HEK293 (cell line): ENCODE measurements around the gene CAPN13.
A peak's percentile ranks its signal among the peaks of the same experiment; 100 is the strongest.

Experiments used
- CTCF ChIA-PET: fragments of 350-600 bp; formaldehyde crosslinking; extraction: SDS; loops from one replicate; lab custom pipeline; 2021; ENCODE audit warnings: antibody characterized with exemption; lab: Yijun Ruan, JAX
- POLR2A ChIA-PET: fragments of 300-600 bp; formaldehyde crosslinking; extraction: SDS; loops from one replicate; lab custom pipeline; 2020; ENCODE audit warnings: antibody characterized with exemption, inconsistent platforms; lab: Yijun Ruan, JAX
- H3K27ac ChIP-seq: fragments of 200-500 bp; sonication (Bioruptor generic); 2 replicates; pipeline ENCODE4 v1.5.1; 2014; ENCODE audit warnings: low read depth, low read length, control low read depth, inconsistent platforms; ENCODE audit errors: extremely low read depth
- H3K36me3 ChIP-seq, 2 experiments: fragments of 200-500 bp in 1 of 2; sonication (Bioruptor generic) in 1 of 2; 1 replicate in 1 of 2; 2 replicates in 1 of 2; pipeline ENCODE4 v1.5.1; 2014 to 2017; ENCODE audit warnings: inconsistent platforms in 2 of 2, low read length in 2 of 2; ENCODE audit not compliant: control insufficient read depth in 2 of 2, insufficient read depth in 1 of 2
- H3K4me1 ChIP-seq: fragments of 200-500 bp; sonication (Bioruptor generic); 2 replicates; pipeline ENCODE4 v1.5.1; 2014; ENCODE audit warnings: mild to moderate bottlenecking, low read length, inconsistent platforms; ENCODE audit not compliant: control insufficient read depth, insufficient read depth
- H3K4me3 ChIP-seq: 2 replicates; pipeline ENCODE4 v1.5.1; 2011; ENCODE audit warnings: low read depth, mild to moderate bottlenecking, control low read depth, low read length, moderate library complexity
- H3K9me3 ChIP-seq: fragments of 200-500 bp; sonication (Bioruptor generic); 2 replicates; pipeline ENCODE4 v1.5.1; 2014; ENCODE audit warnings: low read depth, low read length, inconsistent platforms; ENCODE audit not compliant: control insufficient read depth, insufficient read depth
- KLF16 ChIP-seq: fragments of 450-650 bp; formaldehyde crosslinking; IDR thresholded peaks from 2 replicates; pipeline ENCODE4 v1.5.1; 2017; ENCODE audit warnings: missing biosample characterization, missing genetic modification characterization
- REPIN1 ChIP-seq: fragments of 450-650 bp; formaldehyde crosslinking; IDR thresholded peaks from 2 replicates; pipeline ENCODE4 v1.5.1; 2017; ENCODE audit warnings: missing biosample characterization, missing genetic modification characterization, low read depth
- ZBTB48 ChIP-seq: fragments of 450-650 bp; formaldehyde crosslinking; IDR thresholded peaks from 2 replicates; pipeline ENCODE4 v1.5.1; 2016; ENCODE audit warnings: missing biosample characterization, missing genetic modification characterization
- ZBTB8A ChIP-seq: fragments of 450-650 bp; formaldehyde crosslinking; IDR thresholded peaks from 2 replicates; pipeline ENCODE4 v1.5.1; 2016; ENCODE audit warnings: missing biosample characterization, missing genetic modification characterization
- ZIC2 ChIP-seq: fragments of 450-650 bp; formaldehyde crosslinking; IDR thresholded peaks from 2 replicates; pipeline ENCODE4 v1.5.1; 2016; ENCODE audit warnings: missing biosample characterization, missing genetic modification characterization
- ZNF184 ChIP-seq: fragments of 450-650 bp; IDR thresholded peaks from 2 replicates; pipeline ENCODE4 v1.5.1; 2018; ENCODE audit warnings: missing biosample characterization, mild to moderate bottlenecking, missing genetic modification characterization
- ZNF24 ChIP-seq: fragments of 450-650 bp; formaldehyde crosslinking; IDR thresholded peaks from 2 replicates; pipeline ENCODE4 v1.5.1; 2016; ENCODE audit warnings: missing biosample characterization, missing genetic modification characterization
- ZNF350 ChIP-seq: fragments of 450-650 bp; formaldehyde crosslinking; IDR thresholded peaks from 2 replicates; pipeline ENCODE4 v1.5.0; 2017; ENCODE audit warnings: missing biosample characterization, mild to moderate bottlenecking, missing genetic modification characterization
- ZNF433 ChIP-seq: fragments of 450-650 bp; formaldehyde crosslinking; IDR thresholded peaks from 2 replicates; pipeline ENCODE4 v1.5.1; 2016; ENCODE audit warnings: missing biosample characterization, missing genetic modification characterization, low read depth
- ZNF501 ChIP-seq: fragments of 450-650 bp; formaldehyde crosslinking; IDR thresholded peaks from 2 replicates; pipeline ENCODE4 v1.5.1; 2016; ENCODE audit warnings: missing biosample characterization, missing genetic modification characterization
- ZNF558 ChIP-seq: fragments of 450-650 bp; formaldehyde crosslinking; IDR thresholded peaks from 2 replicates; pipeline ENCODE4 v1.5.1; 2016; ENCODE audit warnings: missing biosample characterization, missing genetic modification characterization
- ZNF571 ChIP-seq: fragments of 450-650 bp; formaldehyde crosslinking; IDR thresholded peaks from 2 replicates; pipeline ENCODE4 v1.5.0; 2017; ENCODE audit warnings: missing biosample characterization, missing genetic modification characterization
- ZNF580 ChIP-seq: fragments of 450-650 bp; formaldehyde crosslinking; IDR thresholded peaks from 2 replicates; pipeline ENCODE4 v1.5.1; 2016; ENCODE audit warnings: missing biosample characterization, missing genetic modification characterization
- ZNF610 ChIP-seq: fragments of 450-650 bp; formaldehyde crosslinking; IDR thresholded peaks from 2 replicates; pipeline ENCODE4 v1.5.1; 2016; ENCODE audit warnings: missing biosample characterization, missing genetic modification characterization, borderline replicate concordance
- ZNF623 ChIP-seq: fragments of 450-650 bp; formaldehyde crosslinking; IDR thresholded peaks from 2 replicates; pipeline ENCODE4 v1.5.1; 2016; ENCODE audit warnings: missing biosample characterization, missing genetic modification characterization
- ZNF768 ChIP-seq: fragments of 450-650 bp; formaldehyde crosslinking; IDR thresholded peaks from 2 replicates; pipeline ENCODE4 v1.5.1; 2018; ENCODE audit warnings: missing biosample characterization, mild to moderate bottlenecking, missing genetic modification characterization
- ZNF777 ChIP-seq: fragments of 450-650 bp; formaldehyde crosslinking; IDR thresholded peaks from 2 replicates; pipeline ENCODE4 v1.5.1; 2017; ENCODE audit warnings: missing biosample characterization, missing genetic modification characterization, borderline replicate concordance
- ZNF785 ChIP-seq: fragments of 450-650 bp; formaldehyde crosslinking; IDR thresholded peaks from 2 replicates; pipeline ENCODE4 v1.5.1; 2016; ENCODE audit warnings: missing biosample characterization, missing genetic modification characterization
- ZNF837 ChIP-seq: fragments of 450-650 bp; formaldehyde crosslinking; IDR thresholded peaks from 2 replicates; pipeline ENCODE4 v1.5.1; 2016; ENCODE audit warnings: missing biosample characterization, missing genetic modification characterization
- TF ChIP-seq, protein P1 (sequence below): sonication (generic); formaldehyde crosslinking; IDR thresholded peaks from 2 replicates; pipeline ENCODE4 v1.8.1; 2022; ENCODE audit warnings: mild to moderate bottlenecking, moderate library complexity, missing genetic modification reagents

CAPN13 gene

GRCh38 chr2:30763151-30763660 lies 44.0 kb downstream of the CAPN13 start:
- no peak overlapping the region for H3K27ac ChIP-seq
- ChIA-PET CTCF (no interaction called here), POLR2A (no interaction called here)
- TF ChIP-seq ZNF433 (tag by site-specific recombination): no peak
- no peaks in the 10 kb centered on the region for H3K9me3 ChIP-seq
- H3K36me3 ChIP-seq: no peaks in the 10 kb centered on the region
- no peaks in the 10 kb centered on the region for H3K4me1 ChIP-seq
- H3K4me3 ChIP-seq: no peak overlapping the region

DNA sequence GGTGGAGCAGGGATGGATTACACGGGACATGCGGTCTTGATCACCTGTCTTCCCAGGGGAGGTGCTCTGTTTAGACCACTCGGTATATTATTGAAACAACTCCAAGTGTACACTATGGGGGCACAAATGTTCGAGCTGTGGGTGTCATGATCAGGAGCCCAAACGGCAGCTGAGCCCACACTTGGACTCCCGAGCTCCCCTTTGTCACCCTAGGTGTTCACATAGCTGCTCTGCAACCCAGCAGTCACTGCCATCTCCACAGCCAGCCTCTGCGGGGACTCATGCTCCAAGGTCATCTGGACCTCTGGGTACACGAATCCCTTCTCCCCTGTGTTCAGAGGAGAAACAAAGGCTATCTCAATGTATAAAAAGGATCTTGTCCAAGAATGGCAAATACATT lies 46.0 kb downstream of the CAPN13 start:
- H3K4me1 ChIP-seq: no peaks in the 10 kb centered on the region
- no peak overlapping the region for H3K4me3 ChIP-seq
- TF ChIP-seq ZNF580 (tag by site-specific recombination): no peak
- no peak for TF ChIP-seq REPIN1 (tag by site-specific recombination)
- TF ChIP-seq ZNF785: no peak
- no peaks in the 10 kb centered on the region for H3K36me3 ChIP-seq
- H3K27ac ChIP-seq: no peak overlapping the region
- ChIA-PET POLR2A (no interaction called here), CTCF (interaction anchor here (0.8 to 1.8 kb wide), 2 partner anchors 50 to 573 kb away, joined by 3 to 4 read pairs; no protein-coding TSS in a partner anchor)
- H3K9me3 ChIP-seq: no peaks in the 10 kb centered on the region

- Histone ChIP-seq H3K4me3 (no peak overlapping the region), H3K27ac (no peak overlapping the region), H3K4me1 (peaks cover 3% of the 10 kb centered on the region; the same call in 1 of the 2 replicates), H3K36me3 (no peaks in the 10 kb centered on the region), H3K9me3 (no peaks in the 10 kb centered on the region)
- ChIA-PET CTCF (interaction anchor here (0.6 kb wide), 1 partner anchor 357 kb away, joined by 3 read pairs; no protein-coding TSS in a partner anchor), POLR2A (no interaction called here)
- no peak for TF ChIP-seq ZNF837
These were observed 47.8 kb downstream of the CAPN13 start for GRCh38 chr2:30759481-30759880.

GRCh38 chr2:30758191-30758651 lies 49.0 kb downstream of the CAPN13 start:
- no peaks in the 10 kb centered on the region for H3K36me3 ChIP-seq
- CTCF ChIA-PET: no interaction called here
- no peaks in the 10 kb centered on the region for H3K9me3 ChIP-seq
- no peak overlapping the region for H3K27ac ChIP-seq
- POLR2A ChIA-PET: no interaction called here
- H3K4me3 ChIP-seq: no peak overlapping the region
- peaks cover 3% of the 10 kb centered on the region; the same call in 1 of the 2 replicates for H3K4me1 ChIP-seq
- TF ChIP-seq ZNF623 (no peak), ZIC2 (peak; percentile 26; the same call in 1 of the 2 replicates), ZNF768 (tag by site-specific recombination) (no peak), ZBTB48 (no peak), ZNF24 (tag by site-specific recombination) (no peak)

DNA sequence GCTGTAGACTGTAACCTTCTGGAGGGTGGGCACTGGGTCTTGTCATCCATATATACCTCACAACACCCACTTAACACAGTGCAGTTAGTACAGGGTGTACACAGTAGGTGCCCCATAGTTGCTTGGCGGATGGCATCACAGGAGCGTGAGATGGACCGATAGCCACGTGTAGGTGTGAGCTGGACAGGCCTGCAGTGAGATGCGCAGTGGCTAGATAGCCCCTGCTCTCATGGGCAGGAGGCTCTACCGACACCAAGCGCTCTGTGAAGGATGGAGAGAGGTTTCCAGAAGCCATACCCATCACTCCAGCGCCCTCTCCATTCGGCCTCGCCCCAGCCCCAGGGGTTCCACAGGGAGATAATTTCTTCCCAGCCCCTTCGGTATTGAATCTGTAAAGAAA lies 49.5 kb downstream of the CAPN13 start:
- ChIA-PET POLR2A (no interaction called here), CTCF (interaction anchor here (0.7 kb wide), 1 partner anchor 592 kb away, joined by 4 read pairs; no protein-coding TSS in a partner anchor)
- TF ChIP-seq ZNF350 (tag by site-specific recombination) (no peak), ZNF558 (tag by site-specific recombination) (no peak), ZNF184 (tag by site-specific recombination) (no peak), ZBTB8A (tag by site-specific recombination) (no peak), KLF16 (tag by site-specific recombination) (no peak), ZNF610 (tag by site-specific recombination) (no peak), ZNF501 (tag by site-specific recombination) (no peak), ZNF571 (no peak), ZNF777 (tag by site-specific recombination) (no peak)
- TF ChIP-seq, protein P1, sequence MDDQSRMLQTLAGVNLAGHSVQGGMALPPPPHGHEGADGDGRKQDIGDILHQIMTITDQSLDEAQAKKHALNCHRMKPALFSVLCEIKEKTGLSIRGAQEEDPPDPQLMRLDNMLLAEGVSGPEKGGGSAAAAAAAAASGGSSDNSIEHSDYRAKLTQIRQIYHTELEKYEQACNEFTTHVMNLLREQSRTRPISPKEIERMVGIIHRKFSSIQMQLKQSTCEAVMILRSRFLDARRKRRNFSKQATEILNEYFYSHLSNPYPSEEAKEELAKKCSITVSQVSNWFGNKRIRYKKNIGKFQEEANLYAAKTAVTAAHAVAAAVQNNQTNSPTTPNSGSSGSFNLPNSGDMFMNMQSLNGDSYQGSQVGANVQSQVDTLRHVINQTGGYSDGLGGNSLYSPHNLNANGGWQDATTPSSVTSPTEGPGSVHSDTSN (CRISPR knock-in tag): no peak
- no peaks in the 10 kb centered on the region for H3K9me3 ChIP-seq
- H3K36me3 ChIP-seq: no peaks in the 10 kb centered on the region
- H3K4me3 ChIP-seq: no peak overlapping the region
- peaks cover 3% of the 10 kb centered on the region; the same call in 1 of the 2 replicates for H3K4me1 ChIP-seq
- no peak overlapping the region for H3K27ac ChIP-seq
